T-helper 9 cell (primary cell): Measurements from ENCODE around the gene NACA.

Experiments
- DNase-seq: peaks from one replicate; pipeline ENCODE4 v3.0.0-alpha.2; 2020

Gene NACA

GRCh38 chr12:56687223-56688128 is 37.6 kb downstream of the NACA start:
- DNase-seq: peak; percentile 56

GRCh38 chr12:56684745-56685359 is 40.2 kb downstream of the NACA start:
- no peak for DNase-seq

GRCh38 chr12:56682323-56682722 is 42.8 kb downstream of the NACA start:
- DNase-seq: no peak

GRCh38 chr12:56679883-56680575 is 45.1 kb downstream of the NACA start:
- DNase-seq: no peak

GRCh38 chr12:56678852-56679251 is 46.2 kb downstream of the NACA start:
- no peak for DNase-seq

- no peak for DNase-seq
Observed at GRCh38 chr12:56677680-56678079, 47.4 kb downstream of the NACA start.

GRCh38 chr12:56676851-56677580 is 48.1 kb downstream of the NACA start:
- DNase-seq: no peak

GRCh38 chr12:56671608-56672007 is 53.5 kb downstream of the NACA start:
- no peak for DNase-seq

- no peak for DNase-seq
Observed at GRCh38 chr12:56670836-56671235, 54.3 kb downstream of the NACA start.

- DNase-seq: no peak
Observed at GRCh38 chr12:56668197-56668457, 57.0 kb downstream of the NACA start.
